Measurements from ENCODE around the gene KRT74. TPM values are rescaled to one million over a fixed set of nuclear protein-coding genes. Genes with fewer than 3 reads are reported as not detected.

Gene KRT74
- not detected for polyA plus RNA-seq (2012; ENCODE audit: low read depth, missing spikeins)

DNA sequence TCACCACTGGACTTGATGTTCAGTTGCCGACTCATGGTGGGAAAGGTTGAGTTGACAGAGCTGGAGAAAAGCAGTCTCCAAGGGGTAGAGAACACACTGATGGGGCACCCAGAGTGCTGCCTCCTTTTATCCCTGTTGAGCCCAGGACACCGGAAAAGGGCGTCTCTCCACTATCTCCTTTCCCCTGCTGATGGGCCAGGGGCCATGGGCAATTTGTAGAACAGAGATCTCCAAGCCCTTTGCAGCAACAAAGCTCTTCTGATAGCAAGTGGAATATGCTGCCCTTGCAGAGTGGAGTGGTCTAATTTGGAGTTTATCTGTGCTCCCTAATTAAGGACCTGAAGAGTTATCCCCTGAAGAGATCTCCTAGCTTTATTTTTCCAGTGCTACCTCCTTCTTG is at the start of gene KRT74:
KRT74 (minus strand) TSS at position 101 of the 400 bp plus-strand sequence; CDS start at position 35, 66 bp downstream.
- TF ChIP-seq TAF1 (IDR thresholded peaks at IDR 0.05; ENCODE audit: low read depth, low read length) (no peak), PAX5 (IDR thresholded peaks at IDR 0.05; ENCODE audit: insufficient read depth, low read length, severe bottlenecking) (no peak), POU2F2 (IDR thresholded peaks at IDR 0.05; ENCODE audit: low read depth, low read length) (no peak), SPI1 (IDR thresholded peaks at IDR 0.05; ENCODE audit: low read depth, low read length) (no peak), POLR2A (IDR thresholded peaks at IDR 0.05; ENCODE audit: low read depth, low read length) (no peak), POLR2AphosphoS5 (IDR thresholded peaks at IDR 0.05; ENCODE audit: low read depth, low read length) (no peak)
- no peak for FAIRE-seq
- DNase-seq (ENCODE audit: insufficient read length, low spot score): no peak

GRCh38 chr12:52622349-52622748 is 48.7 kb upstream of the KRT74 start:
- no peak for TF ChIP-seq PAX5 (IDR thresholded peaks at IDR 0.05; ENCODE audit: insufficient read depth, low read length, severe bottlenecking)
- TF ChIP-seq POLR2A (IDR thresholded peaks at IDR 0.05; ENCODE audit: low read depth, low read length): no peak
- no peak for TF ChIP-seq TAF1 (IDR thresholded peaks at IDR 0.05; ENCODE audit: low read depth, low read length)
- TF ChIP-seq SPI1 (IDR thresholded peaks at IDR 0.05; ENCODE audit: low read depth, low read length): no peak
- no peak for TF ChIP-seq POLR2AphosphoS5 (IDR thresholded peaks at IDR 0.05; ENCODE audit: low read depth, low read length)
- no peak for TF ChIP-seq POU2F2 (IDR thresholded peaks at IDR 0.05; ENCODE audit: low read depth, low read length)
- no peak for DNase-seq (ENCODE audit: insufficient read length, low spot score)
- FAIRE-seq: no peak

- no peak for TF ChIP-seq TAF1 (IDR thresholded peaks at IDR 0.05; ENCODE audit: low read depth, low read length)
- TF ChIP-seq POLR2A (IDR thresholded peaks at IDR 0.05; ENCODE audit: low read depth, low read length): no peak
- TF ChIP-seq SPI1 (IDR thresholded peaks at IDR 0.05; ENCODE audit: low read depth, low read length): no peak
- TF ChIP-seq PAX5 (IDR thresholded peaks at IDR 0.05; ENCODE audit: insufficient read depth, low read length, severe bottlenecking): no peak
- no peak for TF ChIP-seq POLR2AphosphoS5 (IDR thresholded peaks at IDR 0.05; ENCODE audit: low read depth, low read length)
- TF ChIP-seq POU2F2 (IDR thresholded peaks at IDR 0.05; ENCODE audit: low read depth, low read length): no peak
- no peak for DNase-seq (ENCODE audit: insufficient read length, low spot score)
- no peak for FAIRE-seq
Measured at GRCh38 chr12:52618866-52619265, 45.2 kb upstream of the KRT74 start.

DNA sequence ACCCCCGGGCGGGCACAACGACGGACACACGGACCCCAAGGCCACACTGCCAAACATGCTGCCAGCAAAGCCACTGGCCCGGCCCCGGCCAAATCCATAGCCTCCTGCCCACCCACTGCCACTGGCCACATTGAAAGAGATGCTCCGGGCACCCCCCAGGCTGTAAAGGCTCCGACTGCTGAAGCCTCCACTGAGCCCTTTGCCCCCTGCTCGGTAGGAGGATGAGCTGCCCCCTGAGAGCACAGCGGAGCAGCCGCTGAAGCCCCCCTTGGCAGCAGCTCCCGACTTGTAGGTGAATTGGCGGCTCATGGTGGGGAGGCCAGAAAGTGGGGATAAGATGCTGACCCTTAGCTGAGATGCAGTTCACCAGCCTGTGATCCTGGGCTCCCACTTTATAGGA is 44.6 kb upstream of the KRT74 start, which contains the start of gene KRT73:
KRT73 (minus strand) TSS at position 344 of the 400 bp plus-strand sequence; CDS start at position 309, 35 bp downstream.
- FAIRE-seq: no peak
- DNase-seq (ENCODE audit: insufficient read length, low spot score): no peak
- TF ChIP-seq POLR2AphosphoS5 (IDR thresholded peaks at IDR 0.05; ENCODE audit: low read depth, low read length) (no peak), TAF1 (IDR thresholded peaks at IDR 0.05; ENCODE audit: low read depth, low read length) (no peak), PAX5 (IDR thresholded peaks at IDR 0.05; ENCODE audit: insufficient read depth, low read length, severe bottlenecking) (no peak), POLR2A (IDR thresholded peaks at IDR 0.05; ENCODE audit: low read depth, low read length) (no peak), POU2F2 (IDR thresholded peaks at IDR 0.05; ENCODE audit: low read depth, low read length) (no peak), SPI1 (IDR thresholded peaks at IDR 0.05; ENCODE audit: low read depth, low read length) (no peak)

- TF ChIP-seq SPI1 (IDR thresholded peaks at IDR 0.05; ENCODE audit: low read depth, low read length) (no peak), POLR2AphosphoS5 (IDR thresholded peaks at IDR 0.05; ENCODE audit: low read depth, low read length) (no peak), PAX5 (IDR thresholded peaks at IDR 0.05; ENCODE audit: insufficient read depth, low read length, severe bottlenecking) (no peak), POU2F2 (IDR thresholded peaks at IDR 0.05; ENCODE audit: low read depth, low read length) (no peak), POLR2A (IDR thresholded peaks at IDR 0.05; ENCODE audit: low read depth, low read length) (no peak), TAF1 (IDR thresholded peaks at IDR 0.05; ENCODE audit: low read depth, low read length) (no peak)
- DNase-seq (ENCODE audit: insufficient read length, low spot score): no peak
- FAIRE-seq: no peak
Measured at GRCh38 chr12:52617403-52617785, 43.8 kb upstream of the KRT74 start.

- DNase-seq (ENCODE audit: insufficient read length, low spot score) (no peak), FAIRE-seq (no peak)
- no peak for TF ChIP-seq TAF1 (IDR thresholded peaks at IDR 0.05; ENCODE audit: low read depth, low read length)
- no peak for TF ChIP-seq POLR2AphosphoS5 (IDR thresholded peaks at IDR 0.05; ENCODE audit: low read depth, low read length)
- TF ChIP-seq POU2F2 (IDR thresholded peaks at IDR 0.05; ENCODE audit: low read depth, low read length): no peak
- no peak for TF ChIP-seq SPI1 (IDR thresholded peaks at IDR 0.05; ENCODE audit: low read depth, low read length)
- TF ChIP-seq POLR2A (IDR thresholded peaks at IDR 0.05; ENCODE audit: low read depth, low read length): no peak
- TF ChIP-seq PAX5 (IDR thresholded peaks at IDR 0.05; ENCODE audit: insufficient read depth, low read length, severe bottlenecking): no peak
Measured at GRCh38 chr12:52616680-52617402, 43.2 kb upstream of the KRT74 start.

DNA sequence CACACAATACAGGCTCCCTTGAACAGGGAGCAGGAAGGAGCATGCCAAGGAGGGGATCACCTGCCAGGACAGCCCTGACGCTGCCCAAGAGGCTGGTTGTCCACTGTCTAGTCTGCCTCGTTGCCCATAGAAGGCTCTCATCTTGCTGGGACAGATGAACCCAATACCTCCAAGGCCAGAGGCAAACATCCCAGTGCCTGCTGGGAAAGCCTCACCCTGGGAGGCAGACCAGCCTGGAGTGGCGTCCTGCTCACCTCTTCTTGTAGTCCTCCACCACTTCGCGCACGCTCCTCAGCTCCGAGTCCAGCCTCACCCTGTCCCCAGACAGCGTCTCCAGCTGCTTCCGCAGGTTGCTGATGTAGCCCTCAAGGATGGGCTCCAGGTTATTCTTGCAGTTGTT is 42.3 kb upstream of the KRT74 start:
- no peak for DNase-seq (ENCODE audit: insufficient read length, low spot score)
- TF ChIP-seq PAX5 (IDR thresholded peaks at IDR 0.05; ENCODE audit: insufficient read depth, low read length, severe bottlenecking): no peak
- no peak for TF ChIP-seq TAF1 (IDR thresholded peaks at IDR 0.05; ENCODE audit: low read depth, low read length)
- no peak for TF ChIP-seq POU2F2 (IDR thresholded peaks at IDR 0.05; ENCODE audit: low read depth, low read length)
- no peak for TF ChIP-seq POLR2A (IDR thresholded peaks at IDR 0.05; ENCODE audit: low read depth, low read length)
- TF ChIP-seq SPI1 (IDR thresholded peaks at IDR 0.05; ENCODE audit: low read depth, low read length): no peak
- TF ChIP-seq POLR2AphosphoS5 (IDR thresholded peaks at IDR 0.05; ENCODE audit: low read depth, low read length): no peak
- FAIRE-seq: no peak

DNA sequence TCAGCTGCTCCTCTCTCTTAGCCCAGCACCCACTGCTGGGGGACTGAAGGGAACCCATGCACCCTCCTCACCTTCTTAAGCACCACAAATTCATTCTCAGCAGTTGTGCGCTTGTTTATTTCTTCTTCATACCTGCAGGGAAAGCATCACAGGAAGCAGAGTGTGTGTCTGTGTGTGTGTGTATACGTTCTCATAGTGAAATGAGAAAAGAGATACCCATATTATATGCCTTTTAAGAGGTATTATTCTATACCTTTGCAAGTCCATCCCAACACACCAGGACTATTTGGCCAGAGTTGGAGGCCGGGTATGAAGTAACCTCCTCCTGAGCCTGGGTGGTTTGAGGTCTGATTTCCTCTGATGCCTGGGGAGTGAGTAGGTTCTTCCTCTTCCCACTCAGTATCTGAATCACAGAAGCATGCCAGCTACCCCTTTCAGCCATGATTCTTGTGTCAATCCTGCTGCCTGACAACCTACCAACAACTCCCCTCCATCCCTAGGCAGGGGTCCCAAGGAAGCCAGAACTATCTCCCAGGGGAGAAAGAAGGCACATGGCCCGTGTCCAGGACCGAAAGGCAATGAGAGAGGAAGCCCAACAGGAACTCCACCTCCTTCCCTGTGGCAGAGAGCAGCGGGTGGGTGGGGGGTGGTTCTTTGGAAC is 41.7 kb upstream of the KRT74 start:
- TF ChIP-seq TAF1 (IDR thresholded peaks at IDR 0.05; ENCODE audit: low read depth, low read length) (no peak), PAX5 (IDR thresholded peaks at IDR 0.05; ENCODE audit: insufficient read depth, low read length, severe bottlenecking) (no peak), POLR2A (IDR thresholded peaks at IDR 0.05; ENCODE audit: low read depth, low read length) (no peak), POLR2AphosphoS5 (IDR thresholded peaks at IDR 0.05; ENCODE audit: low read depth, low read length) (no peak), SPI1 (IDR thresholded peaks at IDR 0.05; ENCODE audit: low read depth, low read length) (no peak), POU2F2 (IDR thresholded peaks at IDR 0.05; ENCODE audit: low read depth, low read length) (no peak)
- DNase-seq (ENCODE audit: insufficient read length, low spot score) (no peak), FAIRE-seq (no peak)

All from GM12891 (cell line).